Fibroblast of skin of scalp (primary cell): Measurements from ENCODE around the gene BNIP3.
"Not testable (repeated sequence)": the region's sequence is repeated elsewhere in the genome, so short reads cannot be mapped to it uniquely, and the experiment has no call there.

Experiments
- DNase-seq: peaks from one replicate; pipeline ENCODE4 v3.0.0-alpha.2; 2013

The BNIP3 gene

DNA sequence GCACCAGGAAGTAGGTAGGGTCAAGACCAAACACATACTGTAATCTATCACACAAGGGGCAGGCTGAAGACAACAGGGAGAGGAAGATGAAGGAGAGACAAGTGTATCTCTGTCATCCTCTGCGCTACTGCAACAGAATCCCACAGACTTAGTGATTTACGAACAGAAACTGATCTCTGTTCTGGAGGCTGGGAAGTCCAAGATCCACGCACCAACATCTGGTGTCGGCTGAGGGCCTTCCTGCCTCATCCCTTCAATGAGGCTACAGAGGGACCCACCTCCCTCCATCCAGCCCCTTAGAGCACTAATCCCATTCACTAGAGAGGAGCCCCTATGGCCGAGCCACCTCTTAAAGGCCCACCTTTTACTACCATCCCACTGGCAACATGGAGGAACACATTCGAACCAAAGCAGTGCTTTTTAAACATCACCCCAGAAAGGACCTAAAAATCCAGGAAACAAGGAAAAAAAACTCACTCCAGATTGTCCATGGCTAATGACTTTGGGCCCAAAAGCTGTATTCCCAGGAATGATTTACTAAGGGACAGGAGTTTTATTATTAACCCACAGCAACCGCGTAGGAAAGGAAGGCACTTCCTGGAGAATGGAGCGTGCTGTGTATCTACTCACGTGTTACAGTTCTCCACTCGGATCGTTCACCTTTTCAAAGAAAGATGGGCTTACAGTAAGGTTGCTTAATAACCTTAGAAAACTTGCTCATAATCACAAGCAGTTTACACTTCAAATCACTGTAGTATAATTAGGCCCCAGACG lies 4.2 kb downstream of the BNIP3 start:
- no peak for DNase-seq

- DNase-seq, result no peak
These were observed 5.9 kb downstream of the BNIP3 start for GRCh38 chr10:131975796-131976195.

DNA sequence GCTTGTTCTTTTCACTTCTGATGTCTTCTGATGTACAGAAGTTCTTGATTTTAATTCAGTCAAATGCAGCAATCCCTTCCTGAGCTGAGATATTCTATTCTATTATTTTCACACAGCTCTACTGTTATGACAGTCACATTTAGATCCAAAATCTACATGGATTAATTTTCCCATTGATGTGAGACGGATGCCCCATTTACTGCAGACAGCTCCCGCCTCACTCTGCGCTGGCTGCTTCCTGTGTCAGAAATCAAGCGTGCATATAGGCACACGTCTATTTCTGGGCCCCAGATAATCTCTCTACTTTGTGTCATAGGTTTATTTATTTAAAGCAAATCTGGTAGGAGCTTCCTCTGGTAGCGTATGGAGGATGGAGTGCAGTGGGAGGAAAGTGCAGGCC lies 6.7 kb downstream of the BNIP3 start:
- no peak for DNase-seq

- DNase-seq, result no peak
These were observed 7.5 kb downstream of the BNIP3 start for GRCh38 chr10:131974034-131974817.

DNA sequence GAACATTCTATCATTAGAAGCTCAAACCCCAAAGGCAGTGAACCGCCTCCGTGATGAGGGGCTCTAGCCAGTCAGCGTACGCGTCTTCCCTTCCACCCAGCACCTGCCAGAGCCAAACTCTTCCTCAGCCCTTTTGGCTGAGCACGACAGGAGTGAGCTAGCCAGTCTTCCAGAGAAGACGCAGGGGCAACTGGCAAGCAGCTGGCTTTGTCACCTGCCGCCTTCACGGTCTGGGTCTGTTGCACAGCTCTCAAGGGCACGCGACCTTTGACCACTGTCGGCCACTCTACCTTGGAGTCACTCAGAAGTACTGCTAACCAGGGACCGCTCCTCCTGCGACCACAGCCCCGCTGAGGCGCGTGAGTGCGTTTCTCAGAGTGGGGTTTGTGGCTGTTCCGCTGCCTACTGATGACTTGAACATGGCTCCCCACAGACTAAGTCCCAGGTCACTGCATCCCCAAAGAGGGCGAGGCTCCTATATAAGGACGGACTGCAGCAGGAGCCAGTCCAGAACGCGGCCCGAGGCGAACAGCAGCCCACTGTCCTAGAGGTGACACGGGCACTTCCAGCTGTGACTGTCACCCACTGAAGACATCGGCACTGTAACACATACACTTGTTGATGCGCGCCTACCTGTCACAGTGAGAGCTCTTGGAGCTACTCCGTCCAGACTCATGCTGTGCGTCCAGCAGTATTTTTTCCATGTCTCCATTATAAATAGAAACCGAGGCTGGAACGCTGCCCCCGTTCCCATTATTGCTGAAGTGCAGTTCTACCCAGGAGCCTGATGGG lies 8.4 kb downstream of the BNIP3 start:
- no peak for DNase-seq

DNA sequence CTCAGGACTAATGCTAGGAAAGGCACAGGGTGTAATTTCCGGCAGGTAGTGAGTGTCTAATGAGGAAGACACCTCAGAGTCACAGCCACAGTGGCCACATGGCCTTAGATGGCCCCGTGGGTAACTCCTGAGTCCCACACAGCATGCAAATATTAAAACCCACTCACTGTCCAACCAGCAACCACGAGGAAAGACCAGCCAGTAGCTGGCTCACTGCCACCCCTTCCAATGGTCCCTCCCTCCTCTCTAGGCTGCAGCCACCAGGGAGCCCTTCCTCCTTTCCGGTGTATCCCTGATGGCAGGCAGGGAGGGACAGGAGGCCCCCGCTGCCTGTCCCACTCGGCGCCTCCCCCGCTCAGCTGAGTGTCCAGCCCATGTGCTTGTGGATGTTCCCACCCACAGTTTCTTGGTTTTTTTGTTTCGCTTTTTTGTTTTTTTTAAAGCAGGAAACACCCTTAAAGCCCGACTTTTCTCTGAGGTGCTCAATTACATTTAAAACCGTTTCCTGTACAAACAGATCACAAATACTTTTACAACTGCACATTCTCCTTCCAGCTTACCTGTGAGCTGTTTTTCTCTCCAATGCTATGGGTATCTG lies 9.2 kb downstream of the BNIP3 start:
- peak; percentile 40 for DNase-seq

- no peak for DNase-seq
These were observed 10.1 kb downstream of the BNIP3 start for GRCh38 chr10:131971591-131971990.

GRCh38 chr10:131970946-131971345 lies 10.8 kb downstream of the BNIP3 start:
- DNase-seq, result no peak

GRCh38 chr10:131968949-131969348 lies 12.8 kb downstream of the BNIP3 start:
- DNase-seq, result no peak

DNA sequence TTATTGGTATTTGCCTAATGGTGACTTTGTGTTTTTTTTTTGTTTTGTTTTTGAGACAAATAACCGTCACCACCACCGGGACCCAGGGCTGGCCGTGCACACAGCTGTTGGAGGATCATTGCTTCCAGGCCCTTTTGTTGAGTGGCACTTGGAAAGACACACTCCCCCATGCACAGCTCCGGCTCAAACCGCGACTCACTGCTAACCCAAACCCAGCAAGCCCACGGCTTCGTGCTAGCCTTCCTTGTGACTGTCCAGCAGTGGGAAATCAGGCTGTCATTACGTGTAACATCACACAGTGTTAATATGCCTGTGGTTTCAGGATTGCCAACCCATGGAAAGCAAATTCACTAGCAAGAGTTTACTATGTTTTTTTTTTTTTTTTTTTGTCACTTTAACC lies 17.4 kb downstream of the BNIP3 start:
- DNase-seq, result peak; percentile 31

DNA sequence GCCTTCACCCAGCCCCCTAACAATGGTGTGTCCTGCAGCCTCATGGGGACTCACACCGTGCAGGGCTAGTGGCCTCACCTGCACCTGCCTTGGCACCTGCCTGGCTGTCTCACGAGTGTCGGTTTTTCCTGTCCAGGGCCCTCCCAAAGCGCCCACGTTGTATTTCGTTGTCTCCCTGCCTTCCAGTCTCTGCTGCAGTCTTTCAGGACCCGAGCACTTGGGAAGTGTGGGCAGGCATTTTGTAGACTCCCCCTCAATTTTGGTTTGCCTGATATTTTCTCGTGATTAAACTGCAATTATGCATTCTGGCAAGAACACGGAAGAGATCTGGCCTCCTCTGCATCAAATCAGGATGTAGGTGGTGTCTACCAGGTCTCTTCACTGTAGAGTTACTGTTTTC lies 17.9 kb downstream of the BNIP3 start:
- DNase-seq, result no peak

GRCh38 chr10:131963350-131963749 lies 18.4 kb downstream of the BNIP3 start:
- no peak for DNase-seq

DNA sequence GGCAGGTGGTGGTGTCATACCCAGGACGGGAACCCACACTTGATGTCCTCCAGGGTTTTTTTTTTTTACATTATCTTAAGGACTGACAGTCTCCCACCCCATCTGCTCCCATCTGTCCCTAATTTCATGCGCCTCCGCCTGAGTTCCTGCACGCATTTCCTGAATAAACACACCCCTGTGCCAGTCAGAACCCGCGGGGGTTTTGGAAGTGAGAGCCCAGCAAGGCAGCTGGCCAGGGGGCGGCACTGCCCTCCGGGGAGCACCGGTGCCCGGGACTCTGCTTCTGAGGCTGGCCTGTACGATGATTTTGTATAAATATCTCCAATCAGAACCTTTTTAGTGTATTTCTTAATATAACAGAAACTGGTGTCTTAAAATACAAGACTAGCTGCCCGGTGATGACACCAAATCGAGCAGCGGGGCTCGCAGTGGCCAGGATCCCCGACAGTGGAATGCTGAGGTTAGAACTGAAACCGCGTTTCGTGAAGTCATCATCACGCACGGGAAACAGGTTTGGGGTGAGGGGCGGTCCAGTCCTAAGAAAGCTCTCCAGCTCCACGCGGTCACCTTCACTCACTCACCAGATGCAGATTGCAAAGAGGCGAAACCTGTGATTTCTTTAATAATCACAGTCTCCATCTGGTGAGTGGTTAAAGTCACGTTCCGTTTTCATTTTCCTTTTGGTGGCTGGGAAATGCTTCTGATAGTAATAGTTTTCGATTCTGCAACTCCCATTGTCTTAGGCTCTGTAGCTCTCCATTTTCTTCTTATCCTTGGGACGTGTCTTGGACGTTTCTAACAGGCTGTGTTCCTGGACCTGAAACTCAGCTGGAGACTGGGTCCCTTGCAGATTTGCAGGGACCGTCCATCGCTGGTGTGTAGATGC lies 19.7 kb downstream of the BNIP3 start:
- DNase-seq, result no peak

DNA sequence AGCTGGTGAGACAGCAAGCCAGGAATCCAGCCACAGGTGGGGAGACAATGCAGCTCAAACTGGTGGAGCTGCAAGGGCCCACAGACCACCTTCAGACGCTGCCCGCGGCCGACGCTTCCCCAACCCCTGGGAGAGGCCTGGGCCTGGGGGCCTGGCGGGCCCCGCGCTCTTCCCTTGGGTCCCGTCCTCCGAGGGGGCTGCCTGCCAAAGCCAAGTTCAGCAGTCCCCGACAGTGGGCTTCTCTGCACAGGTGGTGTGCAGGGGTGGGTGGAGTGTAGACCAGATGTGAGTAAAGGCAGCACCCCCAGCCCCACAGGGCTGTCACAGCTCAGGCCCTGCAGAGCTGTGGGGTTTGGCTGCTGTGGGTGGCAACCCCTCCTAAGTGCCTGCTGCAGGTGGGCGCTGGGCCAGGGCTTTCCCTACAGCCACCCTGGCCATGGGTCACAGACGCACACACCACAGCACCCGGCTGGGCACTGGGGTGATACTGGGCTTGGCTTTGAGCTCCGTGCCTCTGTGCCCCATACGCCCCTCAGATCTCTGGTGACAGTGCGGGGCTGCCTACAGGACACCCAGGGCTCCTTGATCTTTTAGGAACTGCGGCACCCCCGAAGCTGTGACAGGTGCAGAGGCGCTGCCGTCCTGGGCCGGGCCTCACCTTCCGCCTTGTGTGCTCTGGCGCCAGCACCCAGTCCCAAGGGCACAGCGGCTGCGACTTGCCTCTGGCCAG lies 20.5 kb downstream of the BNIP3 start:
- DNase-seq, result no peak

GRCh38 chr10:131960631-131961046 lies 21.1 kb downstream of the BNIP3 start:
- no peak for DNase-seq

DNA sequence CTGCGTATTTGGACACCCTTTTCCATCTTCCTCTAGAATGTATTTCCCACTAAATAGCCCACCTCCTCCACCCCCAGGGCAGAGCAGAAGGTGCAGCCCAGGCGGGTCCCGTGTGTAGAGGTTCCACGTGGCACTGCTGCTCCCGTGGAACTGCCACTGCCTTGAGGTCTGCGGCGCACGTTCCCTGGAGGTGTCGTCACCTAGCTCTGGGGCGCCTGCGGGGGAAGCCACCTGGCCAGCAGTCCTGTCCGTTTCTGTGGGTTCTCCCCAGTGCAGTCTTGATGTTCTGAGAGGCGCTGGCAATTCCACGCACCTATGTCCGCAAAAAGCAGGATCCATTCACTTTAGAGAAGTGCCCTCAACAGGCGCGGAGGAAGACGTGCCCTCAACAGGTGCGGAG lies 21.9 kb downstream of the BNIP3 start:
- DNase-seq, result no peak

DNA sequence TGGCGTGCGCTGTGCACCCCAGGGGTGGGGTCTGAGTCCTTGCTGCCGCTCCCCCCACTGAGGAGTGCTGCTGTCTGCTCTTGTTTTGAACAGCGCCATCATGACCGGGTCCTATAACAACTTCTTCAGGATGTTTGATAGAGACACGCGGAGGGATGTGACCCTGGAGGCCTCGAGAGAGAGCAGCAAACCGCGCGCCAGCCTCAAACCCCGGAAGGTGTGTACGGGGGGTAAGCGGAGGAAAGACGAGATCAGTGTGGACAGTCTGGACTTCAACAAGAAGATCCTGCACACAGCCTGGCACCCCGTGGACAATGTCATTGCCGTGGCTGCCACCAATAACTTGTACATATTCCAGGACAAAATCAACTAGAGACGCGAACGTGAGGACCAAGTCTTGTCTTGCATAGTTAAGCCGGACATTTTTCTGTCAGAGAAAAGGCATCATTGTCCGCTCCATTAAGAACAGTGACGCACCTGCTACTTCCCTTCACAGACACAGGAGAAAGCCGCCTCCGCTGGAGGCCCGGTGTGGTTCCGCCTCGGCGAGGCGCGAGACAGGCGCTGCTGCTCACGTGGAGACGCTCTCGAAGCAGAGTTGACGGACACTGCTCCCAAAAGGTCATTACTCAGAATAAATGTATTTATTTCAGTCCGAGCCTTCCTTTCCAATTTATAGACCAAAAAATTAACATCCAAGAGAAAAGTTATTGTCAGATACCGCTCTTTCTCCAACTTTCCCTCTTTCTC lies 26.0 kb downstream of the BNIP3 start:
- no peak for DNase-seq

DNA sequence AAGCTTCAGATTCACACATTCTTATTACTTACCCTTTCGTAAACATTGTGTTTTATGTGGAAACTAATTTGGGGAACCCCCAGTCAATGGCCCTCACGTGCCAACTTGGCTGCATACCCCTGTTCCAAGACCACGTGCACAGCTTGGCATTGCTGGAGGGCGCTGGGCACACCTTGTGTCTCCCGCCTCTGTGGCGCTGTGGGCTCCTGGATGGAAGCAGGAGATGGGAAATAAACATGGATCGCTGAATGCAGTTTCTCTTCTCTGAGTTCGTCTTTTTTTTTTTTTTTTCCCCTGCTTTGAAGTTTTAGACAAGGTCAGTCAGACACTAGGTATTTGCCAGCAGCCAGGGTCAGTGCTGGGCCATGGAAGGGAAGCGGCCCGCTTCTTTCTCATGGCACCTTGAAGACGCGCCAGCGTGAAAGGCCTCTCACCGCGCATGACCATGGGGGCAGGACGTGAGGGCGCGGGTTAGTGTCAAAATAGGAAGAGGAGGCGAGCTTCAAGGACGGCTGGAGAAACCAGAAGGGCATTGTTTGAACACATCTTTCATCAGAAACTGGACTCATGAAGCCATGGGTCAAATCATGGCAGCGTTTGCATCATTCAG lies 27.3 kb downstream of the BNIP3 start:
- no peak for DNase-seq

- not testable (repeated sequence) for DNase-seq
These were observed 31.8 kb downstream of the BNIP3 start for GRCh38 chr10:131949908-131950307.
